CD1c-positive myeloid dendritic cell (primary cell): ENCODE measurements around the gene LHX3.

ENCODE experiments used
- DNase-seq: peaks from one replicate; pipeline ENCODE4 v3.0.0-alpha.2; 2016; ENCODE audit errors: extremely low spot score

LHX3 gene

GRCh38 chr9:136226680-136227407 is 21.9 kb upstream of the LHX3 start:
- DNase-seq: no peak

- DNase-seq: peak; percentile 62
These were observed 21.1 kb upstream of the LHX3 start for GRCh38 chr9:136225748-136226679.

- DNase-seq: no peak
These were observed 20.4 kb upstream of the LHX3 start for GRCh38 chr9:136225366-136225747.

DNA sequence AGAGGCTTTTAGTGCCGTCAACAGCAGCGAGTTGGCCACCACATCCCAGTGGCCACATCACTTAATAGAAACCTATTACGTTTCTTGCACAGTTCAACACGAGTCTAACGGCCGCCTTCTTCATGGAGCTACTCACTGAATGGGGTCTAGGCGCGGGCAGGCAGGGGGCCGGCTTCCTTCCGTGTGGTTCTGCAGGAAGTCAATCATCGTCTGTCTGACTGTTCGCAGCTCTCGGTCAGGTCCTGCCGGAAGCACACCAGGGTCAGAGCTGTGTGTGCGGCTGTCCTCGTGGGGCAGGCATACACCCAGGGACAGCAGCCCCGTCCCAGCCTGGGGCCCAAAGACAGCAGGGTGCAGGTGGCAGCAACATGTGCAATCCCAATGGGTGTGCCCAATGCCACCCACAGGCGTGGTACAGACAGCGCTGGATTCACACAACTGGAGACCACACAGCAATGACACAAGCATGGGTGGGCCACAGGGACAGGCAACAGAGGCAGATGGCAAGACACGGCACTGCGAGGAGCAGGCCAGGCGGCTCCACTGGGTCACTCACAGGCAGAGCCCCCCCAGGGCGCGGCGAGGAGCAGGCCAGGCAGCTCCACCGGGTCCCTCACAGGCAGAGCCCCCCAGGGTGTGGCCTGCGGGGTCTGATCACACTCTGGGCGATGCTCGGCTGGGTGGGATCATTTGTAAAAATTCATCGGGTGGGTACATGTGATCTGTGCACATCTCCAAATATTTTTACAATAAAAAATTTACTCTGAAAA is 19.1 kb upstream of the LHX3 start:
- DNase-seq: no peak

DNA sequence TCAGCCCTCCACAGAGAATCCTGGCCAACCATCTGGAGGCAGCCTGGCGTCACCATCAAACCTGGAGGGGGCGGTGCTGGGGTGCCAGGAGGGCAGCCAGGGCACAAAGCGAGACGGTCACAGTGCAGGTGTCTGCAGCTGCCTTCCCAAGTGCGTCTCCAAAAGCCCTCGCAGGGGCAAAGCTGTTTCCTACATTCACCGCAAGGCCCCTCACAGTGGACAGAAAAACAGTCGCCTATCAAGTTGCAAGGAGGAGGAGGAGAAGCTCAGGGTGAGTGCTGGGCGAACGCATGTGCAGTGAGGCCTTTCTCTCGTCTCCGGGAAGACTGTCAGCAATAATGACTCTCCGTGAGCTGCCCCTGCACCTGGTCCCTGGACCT is 18.0 kb upstream of the LHX3 start:
- DNase-seq: no peak

DNA sequence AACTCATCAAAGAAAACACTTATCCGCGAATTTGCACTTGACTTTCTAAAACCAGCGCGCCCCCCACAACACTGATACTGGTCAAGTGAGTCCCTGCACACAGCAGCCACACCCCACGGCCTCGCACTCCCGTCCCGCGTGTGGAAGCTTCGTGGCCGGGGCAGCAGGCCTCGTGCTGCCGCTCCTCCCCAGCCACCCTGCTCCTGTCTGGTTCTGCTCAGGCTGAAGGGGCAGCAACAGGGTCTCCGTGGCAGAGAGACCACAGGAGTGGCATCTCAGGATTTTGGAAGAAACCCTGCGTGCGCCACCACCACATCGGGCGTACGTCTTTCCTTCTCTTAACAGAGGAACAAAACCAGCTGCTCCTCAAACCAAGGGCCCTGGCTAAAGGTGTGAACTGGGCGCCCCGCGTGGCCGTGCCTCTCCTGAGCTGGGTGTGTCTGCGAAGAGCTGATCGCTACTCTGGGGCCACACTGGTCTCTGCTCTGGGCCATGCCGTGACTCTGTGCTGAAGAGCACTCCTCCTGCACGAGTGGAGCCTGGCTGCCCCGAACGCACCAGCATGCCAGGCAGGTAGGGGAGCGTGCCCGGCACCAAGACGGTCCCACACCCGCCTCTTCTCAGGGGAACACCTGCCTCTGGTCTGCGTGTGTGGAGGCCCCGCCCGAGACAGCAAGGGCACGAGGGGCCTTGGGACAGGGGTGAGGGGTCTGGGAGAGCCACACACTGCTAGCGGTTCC is 17.4 kb upstream of the LHX3 start:
- DNase-seq: no peak

- DNase-seq: no peak
These were observed 15.2 kb upstream of the LHX3 start for GRCh38 chr9:136220017-136220729.

DNA sequence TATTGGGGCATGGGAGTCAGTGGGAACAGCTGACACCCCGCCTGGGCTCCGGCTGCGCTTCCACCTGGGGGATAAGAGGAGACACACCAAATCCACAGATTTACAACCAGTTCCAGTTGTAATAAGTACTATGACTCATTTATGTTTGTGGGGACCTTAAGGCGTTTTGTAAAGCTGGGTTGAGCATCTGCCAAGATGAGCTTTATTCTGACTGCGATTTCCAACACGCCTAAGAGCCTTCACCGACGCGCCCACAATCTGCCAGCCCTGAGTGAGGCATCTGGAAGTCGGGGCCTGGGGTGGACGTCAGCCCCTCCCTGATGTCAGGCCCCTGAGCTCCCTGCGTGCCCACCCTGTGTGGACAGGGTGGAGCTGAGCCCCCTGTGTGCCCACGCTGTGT is 14.3 kb upstream of the LHX3 start:
- DNase-seq: no peak

DNA sequence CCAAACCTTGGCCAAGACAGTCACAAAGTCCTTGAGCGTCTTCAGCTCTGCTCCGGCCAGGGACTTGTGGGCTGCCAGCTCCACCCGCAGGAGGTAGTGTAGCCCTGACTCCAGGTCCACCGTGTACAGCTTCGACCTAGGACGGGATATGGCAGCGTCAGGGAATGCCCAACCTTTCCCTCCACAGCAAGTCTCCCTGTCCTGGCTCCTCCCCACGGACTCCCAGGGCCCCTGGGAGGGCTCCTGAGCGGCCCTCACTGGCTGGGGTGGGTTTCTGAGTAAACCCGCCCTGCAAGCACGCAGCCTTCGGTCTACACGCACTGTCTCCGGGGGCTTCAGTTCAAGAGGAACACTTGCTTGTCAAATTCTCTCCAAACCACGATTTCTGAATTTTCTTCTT is 13.7 kb upstream of the LHX3 start:
- DNase-seq: no peak

- no peak for DNase-seq
These were observed 13.3 kb upstream of the LHX3 start for GRCh38 chr9:136218271-136218670.

DNA sequence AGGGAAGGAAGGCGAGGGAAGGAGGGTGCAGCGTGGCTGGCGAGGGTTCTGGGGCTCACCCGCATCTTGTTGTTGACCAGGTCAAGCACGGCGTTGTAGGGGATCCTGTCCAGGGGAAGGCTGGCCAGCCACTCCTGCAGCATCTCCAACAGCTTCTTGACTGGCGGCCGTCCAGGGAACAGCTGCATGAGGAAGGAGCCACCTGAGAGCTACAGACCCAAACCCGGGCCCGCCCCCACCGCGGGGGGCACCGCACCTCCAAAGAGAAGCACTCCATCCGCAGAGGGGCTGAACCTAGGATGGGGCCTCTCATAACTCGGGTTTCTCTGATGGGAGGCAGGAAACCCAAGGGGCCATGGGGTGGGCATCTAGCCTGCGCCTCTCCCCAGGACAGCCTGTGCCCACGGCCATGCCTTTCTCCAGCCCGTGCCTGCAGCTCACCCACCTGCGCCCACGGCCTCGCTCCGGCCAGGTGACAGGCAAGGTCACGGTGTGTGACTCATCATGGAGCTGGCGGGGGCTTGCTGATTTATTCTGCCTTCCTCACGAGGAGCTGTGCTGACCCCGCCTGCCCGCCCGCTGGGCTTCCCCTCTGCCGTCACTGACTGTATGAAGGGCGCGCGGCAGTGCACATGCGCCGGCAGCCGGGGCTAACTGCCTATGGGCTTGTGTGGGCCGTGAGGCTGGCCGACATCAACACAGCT is 11.8 kb upstream of the LHX3 start:
- no peak for DNase-seq

DNA sequence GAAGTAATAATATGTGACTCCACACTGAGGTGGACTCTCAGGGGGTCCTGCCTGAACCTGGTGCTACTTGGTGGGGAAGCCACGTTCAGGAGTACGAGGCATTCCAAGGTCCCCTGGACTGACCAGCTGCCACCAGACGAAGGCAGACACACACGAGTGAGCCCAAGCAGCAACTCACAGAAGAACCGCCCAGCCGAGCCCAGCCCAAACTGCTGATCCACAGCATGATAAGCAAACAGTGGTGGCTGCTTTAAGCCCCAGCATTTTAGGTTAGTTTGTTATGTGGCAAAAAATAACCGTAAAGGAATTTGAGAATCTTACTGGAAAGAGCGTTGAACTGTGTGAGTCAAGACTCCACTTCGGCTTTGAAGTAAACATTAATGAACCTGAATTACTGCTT is 8.8 kb upstream of the LHX3 start:
- no peak for DNase-seq

DNA sequence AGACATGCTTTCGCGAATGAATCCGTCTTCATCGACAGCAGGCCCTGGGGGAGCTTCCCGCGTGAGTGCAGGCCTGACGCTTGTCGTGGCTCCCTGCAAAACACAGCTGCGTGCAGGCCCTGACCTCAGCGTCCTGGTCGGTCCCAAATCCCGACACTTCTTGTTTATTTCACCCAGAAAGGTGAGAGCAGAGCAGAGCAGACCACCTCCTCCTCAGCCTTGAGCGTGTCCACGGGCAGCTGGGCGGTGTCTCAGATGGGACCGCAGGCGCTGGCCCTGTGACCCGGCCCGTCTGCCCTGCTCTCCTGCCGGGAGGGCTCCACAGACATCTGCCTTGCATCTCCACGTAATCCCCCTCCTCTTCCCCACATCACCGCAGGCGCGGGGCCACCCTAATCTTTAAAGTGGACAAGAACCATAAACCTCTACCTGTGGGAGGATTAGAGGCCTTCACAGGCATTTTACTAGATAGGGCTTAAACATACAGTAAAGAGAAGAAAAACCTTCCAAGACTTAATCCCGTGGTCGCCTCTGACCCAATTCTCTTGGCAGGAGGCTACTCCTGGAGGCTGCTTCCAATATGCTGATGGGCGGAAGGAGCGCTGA is 7.5 kb upstream of the LHX3 start:
- DNase-seq: no peak

GRCh38 chr9:136211441-136212344 is 6.8 kb upstream of the LHX3 start:
- DNase-seq: no peak

DNA sequence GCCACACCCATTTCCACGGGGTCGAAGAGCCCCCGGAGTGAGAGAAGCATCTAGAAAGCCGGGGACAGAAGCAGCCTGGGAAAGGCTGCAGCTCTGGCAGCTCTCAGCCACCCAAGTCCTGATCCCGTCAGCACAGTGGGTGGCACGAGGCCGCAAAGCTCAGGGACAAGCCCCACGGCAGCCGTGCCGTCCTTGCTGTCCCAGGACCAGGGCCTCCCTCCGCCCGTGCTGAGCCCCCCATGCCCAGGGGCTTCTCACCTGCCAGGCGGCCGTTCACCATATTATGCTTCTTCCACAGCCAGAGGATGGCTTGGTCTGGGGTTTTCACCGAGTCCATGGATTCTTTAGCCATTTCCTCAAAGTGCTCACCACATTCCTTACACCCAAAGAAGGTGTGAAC is 6.1 kb upstream of the LHX3 start:
- DNase-seq: no peak

- no peak for DNase-seq
These were observed 5.3 kb upstream of the LHX3 start for GRCh38 chr9:136210276-136210675.

DNA sequence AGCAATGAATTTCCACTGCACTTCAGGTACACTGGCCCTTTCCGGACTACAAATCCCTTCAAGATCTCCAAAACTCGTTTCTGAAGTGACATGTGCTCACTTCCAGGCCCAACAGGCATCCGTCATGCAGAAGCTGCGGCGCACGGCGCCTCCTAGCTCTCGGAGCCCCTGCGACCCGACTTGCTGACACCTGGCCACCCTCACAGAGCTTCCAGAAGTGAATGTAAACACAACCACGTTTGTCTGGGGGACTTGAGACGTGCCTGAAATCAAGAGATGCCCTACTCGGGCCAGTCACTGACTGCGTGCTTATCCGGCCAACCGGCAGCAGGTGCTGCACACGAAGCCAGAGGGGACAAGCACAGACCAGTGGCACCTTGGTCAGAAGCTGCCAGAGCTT is 4.9 kb upstream of the LHX3 start:
- no peak for DNase-seq

DNA sequence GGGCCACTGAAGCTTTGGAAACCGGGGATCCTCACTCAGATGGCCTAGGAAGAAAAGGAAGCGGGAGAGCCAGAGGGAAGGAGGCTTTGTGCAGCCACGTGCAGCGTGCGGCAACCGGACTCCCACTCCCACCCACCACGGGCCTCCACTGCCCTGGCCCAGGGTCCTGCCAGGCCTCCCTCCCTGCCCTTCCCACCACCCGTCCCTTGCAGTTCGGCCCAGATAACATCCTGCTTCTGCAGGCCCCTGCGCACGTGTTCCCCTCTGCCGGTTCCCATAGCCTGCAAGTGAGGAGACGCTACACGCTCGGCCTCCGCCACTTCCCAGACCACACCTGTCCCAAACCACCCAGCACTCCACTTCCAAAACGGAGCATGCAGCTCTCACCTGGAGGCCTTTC is 4.3 kb upstream of the LHX3 start:
- DNase-seq: no peak

GRCh38 chr9:136208675-136209074 is 3.7 kb upstream of the LHX3 start:
- no peak for DNase-seq
